Breast epithelium (tissue), 4 donors: ENCODE data around the gene ST6GAL1. TPM values are rescaled to one million over a fixed set of nuclear protein-coding genes. Genes with fewer than 3 reads are reported as not detected.
"Not testable (repeated sequence)": the region's sequence is repeated elsewhere in the genome, so short reads cannot be mapped to it uniquely, and the experiment has no call there.

Experiments
- DNase-seq, 2 donors: peaks; one replicate each; pipeline ENCODE4 v3.0.0-alpha.2; 2019; ENCODE audit warnings: low spot score in 2 of 2
- H3K27ac ChIP-seq, 2 donors: fragments of 200-600 bp; sonication (generic) in 1 of 2; one replicate each; pipeline ENCODE4 v1.5.1; 2016 to 2019; ENCODE audit warnings: mild to moderate bottlenecking in 1 of 2
- H3K27me3 ChIP-seq, 2 donors: fragments of 200-600 bp; sonication (generic) in 1 of 2; one replicate each; pipeline versions ENCODE4 v1.5.1 to v1.6.0; 2017 to 2019; ENCODE audit warnings: control low read depth in 1 of 2, mild to moderate bottlenecking in 1 of 2
- H3K36me3 ChIP-seq: fragments of 200-600 bp; one replicate; pipeline ENCODE4 v1.5.1; 2019
- H3K4me1 ChIP-seq, 2 donors: fragments of 200-600 bp; sonication (generic); one replicate each; pipeline ENCODE4 v1.5.1; 2016 to 2019; ENCODE audit warnings: control low read depth in 1 of 2
- H3K4me3 ChIP-seq, 3 donors: fragments of 200-600 bp; sonication (generic); 1 replicate in 2 of 3; 2 replicates in 1 of 3; pipeline ENCODE4 v1.5.1; 2016 to 2019; ENCODE audit warnings: mild to moderate bottlenecking in 3 of 3, moderate library complexity in 2 of 3
- H3K9me3 ChIP-seq, 2 donors: fragments of 200-600 bp; sonication (generic) in 1 of 2; one replicate each; pipeline ENCODE4 v1.5.1; 2016 to 2019; ENCODE audit warnings: control low read depth in 1 of 2
- CTCF ChIP-seq, 3 donors: fragments of 450-650 bp; IDR thresholded peaks; one replicate each; pipeline ENCODE4 v1.5.1; 2016 to 2017; ENCODE audit warnings: antibody characterized with exemption in 3 of 3, mild to moderate bottlenecking in 3 of 3, moderate library complexity in 3 of 3
- POLR2A ChIP-seq: fragments of 450-650 bp; IDR thresholded peaks from one replicate; pipeline ENCODE4 v1.6.1; 2016; ENCODE audit warnings: antibody characterized with exemption, mild to moderate bottlenecking, moderate library complexity
- POLR2AphosphoS5 ChIP-seq, 3 donors: sonication (generic); formaldehyde crosslinking; IDR thresholded peaks; one replicate each; pipeline ENCODE4 v1.6.1; 2017; ENCODE audit warnings: antibody characterized with exemption in 3 of 3
- intact Hi-C: fragments of 100-400 bp; cut with DNase I; formaldehyde crosslinking; loops from one replicate; pipeline ENCODE4 v1.15.1; 2023; ENCODE audit warnings: low total_unique reads
- total RNA-seq, 3 donors: library from RNA; depleted of rRNA; stranded (reverse); fragments of >200 nt; gene quantifications; one replicate each; pipeline ENCODE4 v1.1.0, GENCODE V29; 2016

The ST6GAL1 gene
- total RNA-seq, 3 donors from 2014 or later = 28.5 to 79.6 (median 42.3) TPM

- H3K9me3 ChIP-seq = peaks cover 0 to 5% of the 10 kb centered on the region in 2 donors
- no peak overlapping the region for H3K4me3 ChIP-seq
- H3K4me1 ChIP-seq = no peaks in the 10 kb centered on the region
- H3K27ac ChIP-seq = no peak overlapping the region
- no peaks in the 10 kb centered on the region for H3K27me3 ChIP-seq
- no peaks in the 10 kb centered on the region for H3K36me3 ChIP-seq
- no peak for TF ChIP-seq CTCF (IDR thresholded peaks at IDR 0.05)
- no peak for TF ChIP-seq POLR2AphosphoS5 (IDR thresholded peaks at IDR 0.05)
- no peak for TF ChIP-seq POLR2A
- intact Hi-C loops = no loop called here
- no peak for DNase-seq
Observed at GRCh38 chr3:186902713-186903112, 27.6 kb upstream of the ST6GAL1 start.

- H3K27me3 ChIP-seq, H3K9me3 ChIP-seq, H3K4me3 ChIP-seq, DNase-seq, H3K36me3 ChIP-seq, H3K4me1 ChIP-seq, intact Hi-C loops, H3K27ac ChIP-seq: not testable (repeated sequence)
Observed at GRCh38 chr3:186903676-186904075, 26.6 kb upstream of the ST6GAL1 start.

- intact Hi-C loops, H3K27me3 ChIP-seq, H3K27ac ChIP-seq, H3K4me1 ChIP-seq, H3K36me3 ChIP-seq, H3K9me3 ChIP-seq, H3K4me3 ChIP-seq, DNase-seq: not testable (repeated sequence)
Observed at GRCh38 chr3:186907075-186907474, 23.3 kb upstream of the ST6GAL1 start.

GRCh38 chr3:186909078-186909853, 21.1 kb upstream of the ST6GAL1 start:
- no peak overlapping the region for H3K27ac ChIP-seq
- intact Hi-C loops = no loop called here

DNA sequence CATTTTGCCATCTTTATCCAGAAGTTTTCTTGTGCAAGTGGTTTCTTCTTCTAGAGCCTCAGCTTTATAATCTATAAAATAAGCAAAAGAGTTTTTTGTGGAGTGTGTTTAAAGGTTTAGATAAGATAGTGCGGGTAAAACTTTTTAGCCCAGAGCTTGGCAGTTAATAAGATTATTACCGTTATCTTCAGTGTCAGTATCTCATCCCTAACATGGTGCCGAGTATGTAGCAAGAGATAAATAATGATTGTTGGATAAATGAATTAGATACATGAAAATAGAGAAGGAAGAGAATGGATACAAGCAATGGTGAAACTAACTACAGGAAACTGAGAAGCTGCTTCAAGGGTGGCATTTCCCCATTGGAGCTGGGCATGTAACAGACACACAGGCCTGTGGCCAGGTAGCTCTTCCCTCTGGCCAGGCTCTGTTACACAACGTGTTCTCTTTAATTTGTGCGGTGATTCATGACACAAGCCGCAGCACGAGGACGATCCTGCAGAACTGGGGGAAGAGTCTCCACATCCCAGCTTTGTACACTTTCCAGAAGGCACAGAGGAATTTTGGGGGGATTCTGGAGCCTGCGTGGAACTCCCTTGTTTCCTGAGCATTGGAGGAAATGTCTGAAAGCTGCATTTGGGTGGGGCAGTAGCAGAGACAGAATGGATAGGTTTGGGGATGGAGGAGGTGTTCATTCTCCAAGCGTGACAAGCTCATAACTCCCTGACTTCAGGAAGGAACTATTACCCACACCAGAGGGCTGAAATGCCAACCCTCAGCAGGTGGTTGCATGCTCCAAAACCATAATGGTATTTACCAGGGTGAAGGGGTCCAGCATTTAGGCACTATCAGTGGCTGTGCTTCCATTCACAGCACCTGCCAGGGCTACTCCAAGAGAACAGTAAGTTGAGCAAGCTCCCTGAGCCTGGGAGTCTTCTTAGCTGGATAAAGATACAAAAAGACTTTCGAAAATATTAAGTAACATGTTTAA, 14.2 kb upstream of the ST6GAL1 start:
- intact Hi-C loops = no loop called here
- Histone ChIP-seq H3K27me3 (no peaks in the 10 kb centered on the region), H3K4me3 (no peak overlapping the region), H3K27ac (no peak overlapping the region), H3K9me3 (no peaks in the 10 kb centered on the region), H3K36me3 (no peaks in the 10 kb centered on the region), H3K4me1 (no peaks in the 10 kb centered on the region)
- DNase-seq = peak in 1 of 2 donors; percentile 48
- TF ChIP-seq POLR2A = no peak
- no peak for TF ChIP-seq CTCF (IDR thresholded peaks at IDR 0.05)
- no peak for TF ChIP-seq POLR2AphosphoS5 (IDR thresholded peaks at IDR 0.05)

More at GRCh38 chr3:186909078-186909853, 21.1 kb upstream of the ST6GAL1 start:
- H3K4me1 ChIP-seq = no peaks in the 10 kb centered on the region
- TF ChIP-seq POLR2A (no peak), POLR2AphosphoS5 (IDR thresholded peaks at IDR 0.05) (no peak), CTCF (IDR thresholded peaks at IDR 0.05) (no peak)
- H3K4me3 ChIP-seq = no peak overlapping the region
- H3K27me3 ChIP-seq = no peaks in the 10 kb centered on the region
- H3K9me3 ChIP-seq = no peaks in the 10 kb centered on the region
- H3K36me3 ChIP-seq = no peaks in the 10 kb centered on the region
- no peak for DNase-seq
